ENCODE data around the gene EXPH5. TPM values are rescaled to one million over a fixed set of nuclear protein-coding genes. Genes with fewer than 3 reads are reported as not detected.

EXPH5 gene
- total RNA-seq, 2 donors from 2014 or later: 1.4 to 2.8 TPM

DNA sequence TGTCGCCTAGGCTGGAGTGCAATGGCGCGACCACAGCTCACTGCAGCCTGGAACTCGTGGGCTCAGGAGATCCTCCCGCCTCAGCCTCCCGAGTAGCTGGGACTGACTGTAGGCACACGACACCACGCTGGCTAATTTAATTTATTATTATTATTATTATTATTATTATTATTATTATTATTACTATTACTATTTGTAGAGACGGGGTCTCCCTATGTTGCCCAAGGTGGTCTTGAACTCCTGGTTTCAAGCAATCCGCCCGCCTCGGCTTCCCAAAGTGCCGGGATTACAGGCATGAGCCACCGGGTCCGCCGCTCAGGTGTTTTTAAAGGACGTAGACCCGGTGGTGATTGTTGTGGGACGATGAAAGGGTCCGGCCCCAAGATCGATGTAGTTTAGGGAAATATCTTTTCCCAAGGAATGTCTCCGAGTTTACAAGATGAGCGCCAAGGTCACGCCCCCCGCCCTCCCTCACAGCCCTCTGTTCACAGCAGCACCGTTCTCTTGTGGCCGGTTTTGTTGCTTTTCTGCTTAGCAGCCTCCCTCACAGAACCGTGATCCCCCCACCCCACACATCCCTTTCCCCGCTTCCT is 94.7 kb downstream of the EXPH5 start:
- Histone ChIP-seq H3K4me1 (peaks cover 0 to 10% of the 10 kb centered on the region in 2 donors), H3K36me3 (no peaks in the 10 kb centered on the region), H3K27me3 (no peaks in the 10 kb centered on the region), H3K4me3 (peak overlapping the region; percentile 51 to 76), H3K9me3 (no peaks in the 10 kb centered on the region), H3K27ac (peak overlapping the region; percentile 92)
- TF ChIP-seq, protein P1, sequence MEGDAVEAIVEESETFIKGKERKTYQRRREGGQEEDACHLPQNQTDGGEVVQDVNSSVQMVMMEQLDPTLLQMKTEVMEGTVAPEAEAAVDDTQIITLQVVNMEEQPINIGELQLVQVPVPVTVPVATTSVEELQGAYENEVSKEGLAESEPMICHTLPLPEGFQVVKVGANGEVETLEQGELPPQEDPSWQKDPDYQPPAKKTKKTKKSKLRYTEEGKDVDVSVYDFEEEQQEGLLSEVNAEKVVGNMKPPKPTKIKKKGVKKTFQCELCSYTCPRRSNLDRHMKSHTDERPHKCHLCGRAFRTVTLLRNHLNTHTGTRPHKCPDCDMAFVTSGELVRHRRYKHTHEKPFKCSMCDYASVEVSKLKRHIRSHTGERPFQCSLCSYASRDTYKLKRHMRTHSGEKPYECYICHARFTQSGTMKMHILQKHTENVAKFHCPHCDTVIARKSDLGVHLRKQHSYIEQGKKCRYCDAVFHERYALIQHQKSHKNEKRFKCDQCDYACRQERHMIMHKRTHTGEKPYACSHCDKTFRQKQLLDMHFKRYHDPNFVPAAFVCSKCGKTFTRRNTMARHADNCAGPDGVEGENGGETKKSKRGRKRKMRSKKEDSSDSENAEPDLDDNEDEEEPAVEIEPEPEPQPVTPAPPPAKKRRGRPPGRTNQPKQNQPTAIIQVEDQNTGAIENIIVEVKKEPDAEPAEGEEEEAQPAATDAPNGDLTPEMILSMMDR (IDR thresholded peaks at IDR 0.05): no peak
- DNase-seq (ENCODE audit: low spot score): no peak

DNA sequence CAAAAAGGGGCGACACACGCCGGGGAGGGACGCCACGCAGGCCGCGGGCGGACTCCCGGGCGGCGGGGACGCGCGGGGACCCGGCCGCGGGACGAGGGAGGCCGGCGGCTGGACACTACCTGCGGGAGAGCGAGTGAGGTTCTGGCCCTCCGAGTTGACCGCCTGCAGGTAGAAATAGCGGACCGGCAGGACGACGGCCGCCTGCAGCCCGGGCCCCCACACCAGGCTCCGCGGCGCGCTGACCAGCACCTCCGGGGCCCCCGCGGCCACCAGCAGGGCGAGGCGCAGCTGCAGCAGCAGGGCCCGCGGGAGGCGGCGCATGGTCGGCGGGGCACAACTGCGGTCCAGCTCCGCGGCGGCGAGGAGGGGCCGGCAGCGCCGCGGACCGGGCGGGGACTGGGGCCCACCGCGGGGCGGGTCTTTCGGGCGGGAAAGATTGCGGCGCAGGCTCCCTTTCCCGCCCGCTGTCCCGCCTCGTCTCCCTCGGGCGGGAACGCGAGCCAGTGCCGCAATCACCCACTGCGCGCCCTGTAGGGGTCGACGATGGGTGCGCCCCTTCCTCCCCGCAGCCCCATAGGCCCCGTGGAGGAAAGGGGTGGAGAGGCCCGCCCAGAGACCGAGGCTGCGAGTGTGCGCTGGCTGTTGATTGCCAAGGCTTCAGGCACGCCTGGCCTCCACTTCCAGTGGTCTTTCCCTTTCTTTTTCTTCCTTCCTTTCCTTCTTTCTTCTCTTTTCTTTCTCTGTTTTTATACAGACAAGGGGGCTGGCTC is 95.3 kb downstream of the EXPH5 start, which contains the start of gene POGLUT3:
TSS of gene POGLUT3 (minus strand) at position 339 of the 770 bp plus-strand sequence. CDS start at position 321, 18 bp downstream.
- DNase-seq (ENCODE audit: low spot score): peak; percentile 59
- TF ChIP-seq, protein P1 (IDR thresholded peaks at IDR 0.05): no peak
- H3K27ac ChIP-seq: peak within 1 kb of the TSS; percentile 92
- H3K36me3 ChIP-seq: no peaks in the 10 kb centered on the region
- H3K4me1 ChIP-seq: peaks cover 0 to 10% of the 10 kb centered on the region in 2 donors
- no peaks in the 10 kb centered on the region for H3K9me3 ChIP-seq
- peak within 1 kb of the TSS; percentile 51 to 76 for H3K4me3 ChIP-seq
- no peaks in the 10 kb centered on the region for H3K27me3 ChIP-seq

DNA sequence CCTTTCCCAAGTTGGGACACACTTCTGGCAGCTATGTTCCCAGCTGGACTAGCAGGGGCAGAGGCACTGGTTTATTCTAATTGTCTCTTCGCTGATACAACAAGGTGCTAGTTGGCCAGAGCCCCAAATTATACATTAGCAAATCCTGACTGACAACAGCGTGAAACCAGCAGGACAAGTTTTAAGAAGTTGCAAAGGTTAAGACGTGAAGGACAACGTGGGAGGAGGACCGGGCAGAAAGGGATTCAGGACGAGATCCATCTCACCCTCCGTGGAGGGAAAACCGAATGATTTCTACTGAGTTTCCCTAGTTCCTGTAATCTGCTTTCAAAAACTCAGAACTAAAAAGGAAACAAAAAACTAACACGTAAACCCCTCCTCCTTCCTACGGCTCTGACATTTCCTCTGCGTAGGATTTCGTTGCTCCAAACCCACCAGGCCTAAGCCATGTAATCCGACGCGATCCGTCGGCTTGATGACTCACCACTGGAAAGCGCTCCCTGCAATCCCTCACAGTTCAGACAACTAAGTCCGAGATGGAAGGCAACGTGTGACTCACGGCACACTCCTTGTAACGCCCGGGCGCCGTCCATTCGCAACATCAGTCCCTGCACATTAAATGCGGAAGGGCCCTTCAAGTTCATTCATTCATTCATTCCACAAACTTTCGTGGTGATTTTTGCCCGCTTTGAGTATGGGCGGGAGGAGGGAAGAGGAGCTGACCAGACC is 96.1 kb downstream of the EXPH5 start:
- H3K4me3 ChIP-seq: peak overlapping the region; percentile 51 to 76
- H3K36me3 ChIP-seq: no peaks in the 10 kb centered on the region
- H3K27me3 ChIP-seq: no peaks in the 10 kb centered on the region
- peak; percentile 97 for DNase-seq (ENCODE audit: low spot score)
- H3K4me1 ChIP-seq: peaks cover 0 to 10% of the 10 kb centered on the region in 2 donors
- H3K9me3 ChIP-seq: no peaks in the 10 kb centered on the region
- peak overlapping the region; percentile 92 for H3K27ac ChIP-seq
- TF ChIP-seq, protein P1 (IDR thresholded peaks at IDR 0.05): no peak

DNA sequence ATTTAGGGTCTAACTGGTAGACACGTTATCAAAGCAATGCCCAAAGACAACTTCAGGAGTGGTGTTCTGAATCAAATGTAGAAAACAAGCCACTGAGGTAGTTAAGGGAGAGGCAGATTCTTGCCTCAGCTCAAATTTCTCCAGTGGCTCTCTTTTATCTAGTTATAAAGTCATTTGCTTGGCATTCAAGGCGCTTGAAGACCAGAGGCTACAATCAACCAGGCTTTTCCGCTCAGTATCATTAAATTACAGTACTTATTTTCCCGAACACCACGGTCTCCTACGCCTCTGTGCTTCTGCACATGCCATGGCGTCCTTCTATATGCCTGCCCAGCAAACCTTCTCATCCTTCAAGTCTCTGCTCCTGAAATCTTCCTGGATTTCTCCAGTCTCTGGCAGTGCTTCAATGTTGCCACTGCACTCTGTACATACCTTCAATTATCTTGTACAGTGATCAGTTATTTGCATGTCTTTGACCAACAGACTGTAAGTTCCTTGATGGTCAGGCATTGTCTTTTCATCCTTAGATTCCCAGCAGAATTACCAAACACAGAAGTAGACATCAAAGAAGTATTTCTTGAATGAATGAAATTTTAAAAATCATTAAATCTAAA is 96.8 kb downstream of the EXPH5 start:
- Histone ChIP-seq H3K4me1 (peaks cover 0 to 10% of the 10 kb centered on the region in 2 donors), H3K36me3 (no peaks in the 10 kb centered on the region), H3K9me3 (no peaks in the 10 kb centered on the region), H3K27me3 (no peaks in the 10 kb centered on the region), H3K27ac (peak overlapping the region; percentile 92), H3K4me3 (peak overlapping the region; percentile 51 to 76)
- TF ChIP-seq, protein P1 (IDR thresholded peaks at IDR 0.05): no peak
- no peak for DNase-seq (ENCODE audit: low spot score)

DNA sequence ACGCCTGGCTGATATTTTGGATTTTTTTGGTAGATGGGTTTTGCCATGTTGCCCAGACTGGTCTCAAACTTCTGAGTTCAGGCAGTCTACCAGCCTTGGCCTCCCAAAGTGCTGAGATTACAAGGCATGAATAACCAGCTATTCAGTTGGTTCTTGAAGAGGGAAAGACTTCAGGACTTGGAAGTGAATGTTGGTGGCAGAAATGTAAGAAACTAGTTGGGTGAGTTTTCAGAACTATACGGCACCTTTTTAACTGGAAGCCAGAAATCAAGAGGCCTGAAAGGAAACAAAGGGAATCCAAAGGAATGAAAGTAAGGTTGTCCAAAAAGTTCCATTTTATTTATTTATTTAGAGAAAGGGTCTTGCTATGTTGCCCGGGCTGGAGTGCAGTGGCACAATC is 98.2 kb downstream of the EXPH5 start:
- DNase-seq (ENCODE audit: low spot score): no peak
- peaks cover 4% of the 10 kb centered on the region for H3K36me3 ChIP-seq
- H3K4me1 ChIP-seq: peaks cover 0 to 10% of the 10 kb centered on the region in 2 donors
- no peaks in the 10 kb centered on the region for H3K9me3 ChIP-seq
- TF ChIP-seq, protein P1 (IDR thresholded peaks at IDR 0.05): no peak
- H3K27ac ChIP-seq: no peak overlapping the region
- no peaks in the 10 kb centered on the region for H3K27me3 ChIP-seq
- no peak overlapping the region for H3K4me3 ChIP-seq
